NB4 (cell line): ENCODE results near the gene BAG5.
A peak's percentile ranks its signal among the peaks of the same experiment; 100 is the strongest.

Experiments used
- CTCF ChIP-seq: IDR thresholded peaks from one replicate; pipeline ENCODE4 v1.5.1; 2012; ENCODE audit warnings: low read depth, low read length
- MAX ChIP-seq: IDR thresholded peaks from 2 replicates; pipeline ENCODE4 v1.6.1; 2011; ENCODE audit warnings: low read depth, low read length
- POLR2A ChIP-seq: IDR thresholded peaks from 2 replicates; pipeline ENCODE4 v1.6.1; 2011; ENCODE audit warnings: mild to moderate bottlenecking; ENCODE audit not compliant: insufficient read length; ENCODE audit errors: extremely low read depth

DNA sequence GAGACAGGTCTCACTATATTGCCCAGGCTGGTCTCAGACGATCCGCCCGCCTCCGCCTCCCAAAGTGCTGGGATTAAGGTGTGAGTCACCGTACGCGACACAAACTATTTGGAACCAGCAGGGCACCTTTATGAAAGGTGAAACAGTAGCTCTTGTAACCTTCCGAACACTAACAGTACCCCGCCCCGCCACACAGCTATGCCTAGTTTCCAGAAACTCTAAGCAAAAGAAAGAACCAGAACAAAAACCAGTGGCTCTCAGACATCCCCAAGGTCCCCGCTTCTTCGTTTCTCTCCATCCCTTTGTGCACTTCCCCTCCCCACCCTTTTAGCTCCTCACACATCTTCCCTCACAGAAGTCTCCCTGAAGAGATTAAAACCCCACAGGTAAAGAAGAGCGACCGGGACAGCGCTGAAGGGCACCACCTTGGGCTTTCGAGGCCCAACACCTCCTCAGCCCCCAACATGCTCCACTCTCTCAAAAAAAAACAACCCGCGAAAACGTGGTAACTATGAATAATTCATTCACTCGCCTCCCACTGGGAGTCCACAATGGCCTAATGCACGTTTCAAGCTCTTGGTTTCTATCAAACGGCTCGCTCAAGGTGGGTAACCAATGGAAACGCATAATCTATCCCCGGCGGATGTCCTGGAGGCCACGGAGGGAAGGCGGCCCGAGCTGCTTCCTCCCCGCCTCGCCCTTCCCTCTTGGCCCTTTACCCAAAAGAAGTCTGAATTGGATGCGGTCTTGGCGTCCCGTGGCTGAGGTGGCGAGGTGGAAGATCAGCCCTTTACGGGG, 877 bp downstream of the BAG5 start:
- TF ChIP-seq CTCF (no peak), MAX (peak; percentile 28; the same call in 1 of the 2 replicates), POLR2A (no peak)
